H1 (cell line): Measurements from ENCODE around the gene VAT1L. TPM values are rescaled to one million over a fixed set of nuclear protein-coding genes. Genes with fewer than 3 reads are reported as not detected.

Experiments
- CTCF ChIA-PET: fragments of 300-600 bp; sonication (Branson Sonifier 250); formaldehyde crosslinking; loops from one replicate; lab custom pipeline; 2021; ENCODE audit not compliant: partially characterized antibody; lab: Charles Lee
- POLR2A ChIA-PET: fragments of 300-600 bp; sonication (Branson Sonifier 250); formaldehyde crosslinking; loops from one replicate; lab custom pipeline; 2021; ENCODE audit warnings: inconsistent platforms; ENCODE audit not compliant: partially characterized antibody; lab: Charles Lee
- DNase-seq, 2 experiments: peaks; one replicate each; pipeline versions ENCODE4 v3.0.0 to v3.0.0-alpha.2; 2010 to 2022; ENCODE audit warnings: low spot score in 2 of 2, low read depth in 1 of 2, mixed read lengths in 1 of 2
- FAIRE-seq: peaks from 2 replicates; lab custom pipeline; 2011; peaks lifted over from hg19 to GRCh38; lab: Jason Lieb, UNC
- H2AFZ ChIP-seq: 2 replicates; pipeline ENCODE4 v1.8.1; 2012; ENCODE audit warnings: low read length, inconsistent platforms
- H2AK5ac ChIP-seq: 2 replicates; pipeline ENCODE4 v1.6.1; 2013; ENCODE audit warnings: low read depth, low read length
- H2BK120ac ChIP-seq: replicated peaks from 2 replicates; pipeline ENCODE3; 2013; ENCODE audit warnings: low read depth, low read length, inconsistent platforms
- H2BK12ac ChIP-seq: 2 replicates; pipeline ENCODE4 v1.6.1; 2013; ENCODE audit warnings: low read depth, low read length
- H2BK15ac ChIP-seq: 2 replicates; pipeline ENCODE4 v1.6.1; 2013; ENCODE audit warnings: low read length
- H2BK20ac ChIP-seq: 2 replicates; pipeline ENCODE4 v1.6.1; 2013; ENCODE audit warnings: low read length
- H2BK5ac ChIP-seq: 2 replicates; pipeline ENCODE4 v1.6.1; 2013; ENCODE audit warnings: low read depth, low read length
- H3K14ac ChIP-seq: 2 replicates; pipeline ENCODE4 v1.6.1; 2013; ENCODE audit warnings: inconsistent platforms; ENCODE audit not compliant: insufficient read length
- H3K18ac ChIP-seq: 2 replicates; pipeline ENCODE4 v1.6.1; 2013; ENCODE audit warnings: low read length; ENCODE audit errors: extremely low read depth
- H3K23ac ChIP-seq: 2 replicates; pipeline ENCODE4 v1.6.1; 2013; ENCODE audit warnings: inconsistent platforms; ENCODE audit not compliant: insufficient read length
- H3K23me2 ChIP-seq: 2 replicates; pipeline ENCODE4 v1.6.1; 2013; ENCODE audit warnings: low read depth, low read length
- H3K27ac ChIP-seq: 2 replicates; pipeline ENCODE4 v1.6.1; 2011; ENCODE audit warnings: low read depth, low read length, inconsistent platforms
- H3K27me3 ChIP-seq, 4 experiments: replicated peaks in 1 of 4; 1 replicate in 1 of 4; 2 replicates in 3 of 4; pipeline versions ENCODE4 v1.6.1 to v1.8.1; 2011 to 2013; ENCODE audit warnings: low read length in 3 of 4, mild to moderate bottlenecking in 3 of 4, inconsistent platforms in 2 of 4, mixed read lengths in 2 of 4, moderate library complexity in 1 of 4; ENCODE audit not compliant: control insufficient read depth in 3 of 4, insufficient read depth in 3 of 4; ENCODE audit errors: extremely low read depth in 1 of 4
- H3K36me3 ChIP-seq, 4 experiments: 2 replicates each; pipeline versions ENCODE4 v1.6.1 to v1.8.1; 2011 to 2013; ENCODE audit warnings: mild to moderate bottlenecking in 4 of 4, low read length in 3 of 4, moderate library complexity in 2 of 4, control low read depth in 1 of 4, inconsistent platforms in 1 of 4; ENCODE audit not compliant: insufficient read depth in 4 of 4, control insufficient read depth in 2 of 4
- H3K4ac ChIP-seq: replicated peaks from 2 replicates; pipeline ENCODE3; 2013; ENCODE audit warnings: low read length, low read depth, mixed read lengths, inconsistent platforms; ENCODE audit not compliant: insufficient read length
- H3K4me1 ChIP-seq, 4 experiments: replicated peaks in 1 of 4; 1 replicate in 1 of 4; 2 replicates in 3 of 4; pipeline versions ENCODE4 v1.6.1 to v1.8.1; 2011 to 2013; ENCODE audit warnings: low read length in 3 of 4, inconsistent platforms in 2 of 4, mixed read lengths in 1 of 4; ENCODE audit not compliant: insufficient read depth in 4 of 4, control insufficient read depth in 3 of 4
- H3K4me2 ChIP-seq, 2 experiments: 2 replicates each; pipeline versions ENCODE4 v1.6.1 to v1.8.1; 2011 to 2013; ENCODE audit warnings: low read depth in 2 of 2, low read length in 2 of 2, control low read depth in 1 of 2, inconsistent platforms in 1 of 2, mild to moderate bottlenecking in 1 of 2; ENCODE audit not compliant: insufficient read depth in 1 of 2
- H3K4me3 ChIP-seq, 4 experiments: fragments of 200-600, 300-600 bp in 1 of 4; sonication (generic), shearing (Covaris generic), sonication (Bioruptor Twin) in 1 of 4; 2 replicates each; pipeline versions ENCODE4 v1.5.1 to v1.8.1; 2011 to 2016; ENCODE audit warnings: low read length in 4 of 4, low read depth in 3 of 4, control low read depth in 2 of 4, inconsistent platforms in 2 of 4, mild to moderate bottlenecking in 2 of 4, mixed read lengths in 1 of 4, moderate library complexity in 1 of 4; ENCODE audit not compliant: insufficient read depth in 2 of 4; ENCODE audit errors: extremely low read depth in 1 of 4
- H3K56ac ChIP-seq: replicated peaks from 2 replicates; pipeline ENCODE3; 2013; ENCODE audit warnings: low read depth, mild to moderate bottlenecking, mixed read lengths, low read length, inconsistent platforms; ENCODE audit not compliant: insufficient read length
- H3K79me1 ChIP-seq: 2 replicates; pipeline ENCODE4 v1.6.1; 2013; ENCODE audit warnings: low read depth, low read length, control low read depth
- H3K79me2 ChIP-seq, 2 experiments: 2 replicates each; pipeline versions ENCODE4 v1.6.1 to v1.8.1; 2012 to 2013; ENCODE audit warnings: low read length in 2 of 2, mild to moderate bottlenecking in 2 of 2, inconsistent platforms in 1 of 2; ENCODE audit not compliant: insufficient read depth in 2 of 2, control insufficient read depth in 1 of 2
- H3K9ac ChIP-seq, 4 experiments: replicated peaks in 1 of 4; 1 replicate in 1 of 4; 2 replicates in 3 of 4; pipeline versions ENCODE4 v1.6.1 to v1.8.1; 2011 to 2013; ENCODE audit warnings: low read depth in 3 of 4, low read length in 3 of 4, control low read depth in 2 of 4, mild to moderate bottlenecking in 2 of 4, moderate library complexity in 2 of 4, inconsistent platforms in 1 of 4; ENCODE audit errors: extremely low read depth in 1 of 4
- H3K9me3 ChIP-seq, 2 experiments: 2 replicates each; pipeline versions ENCODE4 v1.6.1 to v1.8.1; 2012 to 2013; ENCODE audit warnings: mild to moderate bottlenecking in 2 of 2, moderate library complexity in 2 of 2, control low read depth in 1 of 2, inconsistent platforms in 1 of 2, low read depth in 1 of 2, low read length in 1 of 2, mixed read lengths in 1 of 2; ENCODE audit not compliant: insufficient read depth in 2 of 2
- H4K20me1 ChIP-seq, 2 experiments: replicated peaks in 1 of 2; 2 replicates each; pipeline versions ENCODE3 to v1.8.1; 2011 to 2013; ENCODE audit warnings: inconsistent platforms in 2 of 2, low read length in 2 of 2, mild to moderate bottlenecking in 1 of 2; ENCODE audit not compliant: insufficient read depth in 2 of 2, control insufficient read depth in 1 of 2
- H4K5ac ChIP-seq: 2 replicates; pipeline ENCODE4 v1.6.1; 2013; ENCODE audit warnings: low read length, low read depth, mixed read lengths, inconsistent platforms; ENCODE audit not compliant: insufficient read length
- H4K8ac ChIP-seq: 2 replicates; pipeline ENCODE4 v1.8.0; 2013; ENCODE audit warnings: mild to moderate bottlenecking, moderate library complexity, low read length, inconsistent platforms; ENCODE audit not compliant: insufficient read depth; ENCODE audit errors: extremely low read depth
- H4K91ac ChIP-seq: replicated peaks from 2 replicates; pipeline ENCODE3; 2013; ENCODE audit warnings: low read length, mixed read lengths, inconsistent platforms; ENCODE audit not compliant: insufficient read length
- BRCA1 ChIP-seq: IDR thresholded peaks from 2 replicates; pipeline ENCODE4 v1.6.1; 2012; ENCODE audit warnings: low read depth, low read length, improper control_type of control experiment
- WGBS, 2 experiments: shearing (Covaris generic) in 1 of 2; methylation state at CpG; one replicate each; pipeline versions ENCODE4 v1.1.6 to v1.1.7; 2013 to 2015; ENCODE audit warnings: low lambda C conversion rate in 2 of 2, mixed read lengths in 2 of 2, inconsistent platforms in 1 of 2, low coverage in 1 of 2, missing lambda C conversion rate in 1 of 2; ENCODE audit not compliant: insufficient replicate concordance in 2 of 2, insufficient coverage in 1 of 2, insufficient read length in 1 of 2; ENCODE audit errors: extremely low coverage in 1 of 2, missing lambda C conversion rate in 1 of 2; 5-methylcytosine and 5-hydroxymethylcytosine counted together
- long read RNA-seq, 2 experiments: library from RNA in 1 of 2; library from capped mRNA in 1 of 2; stranded (forward); transcript quantifications; one replicate each; pipeline ENCODE4 v2.0.0, GENCODE V29; 2021; ENCODE audit warnings: inconsistent platforms in 1 of 2
- polyA minus RNA-seq, 3 experiments: library from RNA; depleted of rRNA, polyadenylated mRNA; stranded (reverse); fragments of >200 nt; gene quantifications; 1 replicate in 2 of 3; 2 replicates in 1 of 3; pipeline ENCODE4 v1.2.3, GENCODE V29; 2011
- polyA plus RNA-seq, 7 experiments: library from polyadenylated mRNA; depleted of rRNA in 3 of 7; stranded (reverse) in 5 of 7; unstranded in 2 of 7; fragments of >200 nt in 5 of 7; fragments of 200-250 nt in 2 of 7; gene quantifications; 1 replicate in 5 of 7; 2 replicates in 1 of 7; 4 replicates in 1 of 7; pipeline versions ENCODE4 v1.2.1 to v1.2.3, GENCODE V29; 2011 to 2013; ENCODE audit warnings: missing spikeins in 2 of 7, mixed read lengths in 2 of 7
- total RNA-seq: library from RNA; stranded (reverse); fragmentation: NEBNext Ultra II Directional; extraction: Animal tissue kit (Norgen Biotek cat#: 25700); gene quantifications from 2 replicates; pipeline ENCODE4 v1.2.1, GENCODE V29; 2021

The VAT1L gene, protein sequence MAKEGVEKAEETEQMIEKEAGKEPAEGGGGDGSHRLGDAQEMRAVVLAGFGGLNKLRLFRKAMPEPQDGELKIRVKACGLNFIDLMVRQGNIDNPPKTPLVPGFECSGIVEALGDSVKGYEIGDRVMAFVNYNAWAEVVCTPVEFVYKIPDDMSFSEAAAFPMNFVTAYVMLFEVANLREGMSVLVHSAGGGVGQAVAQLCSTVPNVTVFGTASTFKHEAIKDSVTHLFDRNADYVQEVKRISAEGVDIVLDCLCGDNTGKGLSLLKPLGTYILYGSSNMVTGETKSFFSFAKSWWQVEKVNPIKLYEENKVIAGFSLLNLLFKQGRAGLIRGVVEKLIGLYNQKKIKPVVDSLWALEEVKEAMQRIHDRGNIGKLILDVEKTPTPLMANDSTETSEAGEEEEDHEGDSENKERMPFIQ
- total RNA-seq (48.2 and 49.6 TPM in 2 replicates), polyA plus RNA-seq (2011; rRNA removed) (29.8 and 46.3 TPM in 2 replicates), polyA minus RNA-seq (2011; rRNA and poly(A)+ RNA removed) (63.8 and 72.6 TPM in 2 replicates)
- 50.4 TPM for polyA plus RNA-seq (2011; cell fraction: cytosol; rRNA removed)
- 25.5 TPM for polyA plus RNA-seq (2011; cell fraction: nucleus; rRNA removed)
- 46.4 to 61.9 TPM (median 49.3 TPM) in 4 replicates for polyA plus RNA-seq (2012, experiment 1 of 2)
- polyA plus RNA-seq (2012, experiment 2 of 2) = 8.8 TPM
- 19.2 TPM for polyA plus RNA-seq (2013, experiment 1 of 2)
- polyA plus RNA-seq (2013, experiment 2 of 2) = 21.0 TPM
- 31.2 TPM for polyA minus RNA-seq (2011; cell fraction: cytosol; rRNA and poly(A)+ RNA removed)
- polyA minus RNA-seq (2011; cell fraction: nucleus; rRNA and poly(A)+ RNA removed) = 26.2 TPM
- long read RNA-seq, experiment 1, partial matches to known transcripts = 45 of 50 reads
- long read RNA-seq, experiment 1, other reads (novel, unspliced or antisense) = 2 of 50 reads
- long read RNA-seq, experiment 2, partial matches to known transcripts = 3 of 4 reads
- long read RNA-seq, experiment 2, other reads (novel, unspliced or antisense) = 0 of 4 reads

DNA sequence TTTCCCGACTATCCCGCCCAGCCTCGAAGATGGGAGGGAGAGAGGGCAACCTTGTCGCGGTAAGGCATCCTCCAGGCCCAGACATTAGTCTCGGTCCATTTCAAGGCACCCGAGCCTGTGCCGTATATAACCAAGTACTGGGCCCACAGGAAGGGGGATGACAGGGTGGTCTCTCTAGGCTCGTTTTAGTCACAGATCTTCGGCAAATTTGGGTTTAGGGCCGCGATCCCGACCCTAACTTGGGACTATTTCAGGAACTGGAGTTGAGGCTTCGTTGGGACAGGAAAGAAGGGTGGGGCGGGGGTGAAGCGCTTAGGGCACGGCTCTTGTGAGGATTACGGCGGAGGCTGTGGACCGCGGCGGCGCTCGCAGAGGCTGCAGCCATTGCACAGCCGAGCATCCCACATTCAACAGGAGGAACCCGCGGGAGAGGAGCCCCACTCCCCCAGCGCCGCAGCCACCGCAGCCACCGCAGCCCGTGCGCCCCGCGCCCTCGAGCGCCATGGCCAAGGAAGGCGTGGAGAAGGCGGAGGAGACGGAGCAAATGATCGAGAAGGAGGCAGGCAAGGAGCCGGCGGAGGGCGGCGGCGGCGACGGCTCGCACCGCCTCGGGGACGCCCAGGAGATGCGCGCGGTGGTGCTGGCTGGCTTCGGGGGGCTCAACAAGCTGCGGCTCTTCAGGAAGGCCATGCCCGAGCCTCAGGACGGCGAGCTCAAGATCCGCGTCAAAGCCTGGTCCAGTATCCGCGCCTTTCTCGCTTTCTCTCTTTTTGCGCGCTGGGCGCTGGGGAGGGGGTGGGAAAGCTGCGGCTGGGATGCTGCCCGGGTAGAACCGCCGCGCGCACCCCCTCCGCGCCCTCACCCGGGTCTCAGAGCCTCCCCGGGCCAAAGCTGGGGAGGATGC is at the start of gene VAT1L:
Gene VAT1L, plus strand, starts transcription at position 384 of the 904 bp plus-strand sequence. Its CDS starts 119 bp downstream, at position 503.
- Histone ChIP-seq H3K79me2 (peaks cover 3 to 44% of the 10 kb centered on the region in 2 experiments; a peak in 2 of 4 replicates), H2BK12ac (peak within 1 kb of the TSS; percentile 63; the same call in 1 of the 2 replicates), H4K20me1 (peaks cover 0 to 2% of the 10 kb centered on the region in 2 experiments), H3K36me3 (no peaks in the 10 kb centered on the region), H3K4ac (no peak within 1 kb of the TSS), H2AK5ac (no peak within 1 kb of the TSS), H3K9ac (peak within 1 kb of the TSS in 2 of 4 experiments; percentile 45 to 66; a peak in 5 of 7 replicates), H4K8ac (peak within 1 kb of the TSS; percentile 92), H3K79me1 (0 out of 2 replicates have a peak, but pooled peaks cover 3% of the 10 kb centered on the region), H3K9me3 (peaks cover 0 to 7% of the 10 kb centered on the region in 2 experiments; a peak in 1 of 4 replicates), H2BK5ac (no peak within 1 kb of the TSS; the same call in 1 of the 2 replicates), H3K4me3 (peak within 1 kb of the TSS; percentile 74 to 88 (median 76)), H2AFZ (peak within 1 kb of the TSS; percentile 46), H3K56ac (no peak within 1 kb of the TSS), H3K18ac (peak within 1 kb of the TSS; percentile 74), H3K14ac (no peak within 1 kb of the TSS), H3K4me2 (peak within 1 kb of the TSS; percentile 98 to 99), H3K27me3 (peaks cover 0 to 19% (median 15%) of the 10 kb centered on the region in 4 experiments; a peak in 5 of 7 replicates), H3K23ac (no peak within 1 kb of the TSS), H3K27ac (no peak within 1 kb of the TSS), H2BK120ac (peak within 1 kb of the TSS; percentile 48), H4K5ac (peak within 1 kb of the TSS; percentile 38), H3K23me2 (peaks cover 20% of the 10 kb centered on the region), H4K91ac (no peak within 1 kb of the TSS), H2BK15ac (no peak within 1 kb of the TSS), H2BK20ac (no peak within 1 kb of the TSS; the same call in 1 of the 2 replicates), H3K4me1 (peaks cover 0 to 3% (median 0%) of the 10 kb centered on the region in 4 experiments; a peak in 5 of 7 replicates)
- ChIA-PET CTCF (interaction anchor here (0.6 to 1.9 kb wide), 7 partner anchors 11 to 215 kb away, joined by 3 to 6 read pairs (median 3); no protein-coding TSS in a partner anchor), POLR2A (interaction anchor here (1.0 to 1.6 kb wide), 2 partner anchors 10 to 204 kb away, joined by 3 to 6 read pairs; no protein-coding TSS in a partner anchor)
- peak; percentile 32 for FAIRE-seq
- WGBS, 2 experiments = 2% methylated on average over 52 of the region's 78 CpGs; no CpG with 5 or more reads in 1 of the 2 experiments
- peak; percentile 7 to 85 for DNase-seq
- TF ChIP-seq BRCA1 = no peak
